Trophoblast cell (in vitro differentiated cells and primary cell): ENCODE measurements around the gene SEMA4B.

Source experiments
- DNase-seq, 2 donors: peaks; one replicate each; pipeline ENCODE4 v3.0.0-alpha.2; 2016
- H2AFZ ChIP-seq: 2 replicates; pipeline ENCODE4 v1.6.1; 2013; ENCODE audit warnings: low read length, moderate library complexity, mild to moderate bottlenecking; ENCODE audit not compliant: insufficient read depth, poor library complexity
- H2AK5ac ChIP-seq: 2 replicates; pipeline ENCODE4 v1.6.1; 2013; ENCODE audit warnings: mild to moderate bottlenecking, low read length
- H2BK120ac ChIP-seq: 2 replicates; pipeline ENCODE4 v1.6.1; 2013; ENCODE audit warnings: low read length, mild to moderate bottlenecking, moderate library complexity; ENCODE audit not compliant: insufficient read depth, poor library complexity
- H2BK12ac ChIP-seq: 2 replicates; pipeline ENCODE4 v1.6.1; 2013; ENCODE audit warnings: mild to moderate bottlenecking, low read length, moderate library complexity
- H2BK5ac ChIP-seq: 2 replicates; pipeline ENCODE4 v1.6.1; 2013; ENCODE audit warnings: low read length, low read depth, moderate library complexity, mild to moderate bottlenecking; ENCODE audit not compliant: poor library complexity
- H3K14ac ChIP-seq: 2 replicates; pipeline ENCODE4 v1.6.1; 2013; ENCODE audit warnings: mild to moderate bottlenecking, low read length
- H3K18ac ChIP-seq: 2 replicates; pipeline ENCODE4 v1.6.1; 2013; ENCODE audit warnings: mild to moderate bottlenecking, low read length
- H3K23ac ChIP-seq: 2 replicates; pipeline ENCODE4 v1.6.1; 2013; ENCODE audit warnings: low read length
- H3K27ac ChIP-seq: 2 replicates; pipeline ENCODE4 v1.5.1; 2013; ENCODE audit warnings: low read depth, mild to moderate bottlenecking, inconsistent platforms, low read length, moderate library complexity
- H3K27me3 ChIP-seq: 2 replicates; pipeline ENCODE4 v1.6.1; 2013; ENCODE audit warnings: inconsistent platforms, mild to moderate bottlenecking, low read length, moderate library complexity; ENCODE audit not compliant: insufficient read depth
- H3K36me3 ChIP-seq, 2 experiments: 1 replicate in 1 of 2; 2 replicates in 1 of 2; pipeline ENCODE4 v1.6.1; 2013; ENCODE audit warnings: low read length in 2 of 2, mild to moderate bottlenecking in 2 of 2, moderate library complexity in 1 of 2; ENCODE audit not compliant: insufficient read depth in 2 of 2, control insufficient read depth in 1 of 2
- H3K4ac ChIP-seq: 2 replicates; pipeline ENCODE4 v1.6.1; 2013; ENCODE audit warnings: low read depth, mild to moderate bottlenecking, low read length, moderate library complexity
- H3K4me1 ChIP-seq, 2 experiments: 1 replicate in 1 of 2; 2 replicates in 1 of 2; pipeline ENCODE4 v1.6.1; 2013; ENCODE audit warnings: low read length in 2 of 2, mild to moderate bottlenecking in 2 of 2, moderate library complexity in 1 of 2; ENCODE audit not compliant: insufficient read depth in 2 of 2, control insufficient read depth in 1 of 2
- H3K4me2 ChIP-seq: 2 replicates; pipeline ENCODE4 v1.6.1; 2013; ENCODE audit warnings: inconsistent platforms, mild to moderate bottlenecking, low read length, moderate library complexity
- H3K4me3 ChIP-seq: 2 replicates; pipeline ENCODE4 v1.5.1; 2013; ENCODE audit warnings: mild to moderate bottlenecking, low read depth, low read length, inconsistent platforms
- H3K79me1 ChIP-seq: one replicate; pipeline ENCODE4 v1.6.1; 2013; ENCODE audit warnings: low read length
- H3K79me2 ChIP-seq: 2 replicates; pipeline ENCODE4 v1.6.1; 2013; ENCODE audit warnings: low read length, mild to moderate bottlenecking; ENCODE audit not compliant: control insufficient read depth, insufficient read depth, poor library complexity
- H3K9ac ChIP-seq: 2 replicates; pipeline ENCODE4 v1.6.1; 2013; ENCODE audit warnings: mild to moderate bottlenecking, low read length
- H3K9me3 ChIP-seq: 2 replicates; pipeline ENCODE4 v1.6.1; 2013; ENCODE audit warnings: low read depth, mild to moderate bottlenecking, control low read depth, inconsistent platforms, low read length; ENCODE audit not compliant: insufficient read depth
- H4K12ac ChIP-seq: 2 replicates; pipeline ENCODE4 v1.6.1; 2013; ENCODE audit warnings: low read depth, mild to moderate bottlenecking, low read length, moderate library complexity
- H4K8ac ChIP-seq: 2 replicates; pipeline ENCODE4 v1.6.1; 2013; ENCODE audit warnings: low read depth, mild to moderate bottlenecking, low read length, moderate library complexity
- H4K91ac ChIP-seq: one replicate; pipeline ENCODE4 v1.6.1; 2013; ENCODE audit warnings: low read depth, mild to moderate bottlenecking, low read length, moderate library complexity
- WGBS: extraction: QIAGEN DNeasy Blood & Tissue Kit; methylation state at CpG from one replicate; pipeline ENCODE4 v1.1.7; 2013; ENCODE audit warnings: missing lambda C conversion rate; ENCODE audit not compliant: insufficient read length, insufficient coverage; ENCODE audit errors: extremely low coverage; 5-methylcytosine and 5-hydroxymethylcytosine counted together

Gene SEMA4B

GRCh38 chr15:90201944-90202375, 830 bp downstream of the SEMA4B start:
- H3K4me3 ChIP-seq: peak overlapping the region; percentile 91
- no peak overlapping the region for H4K91ac ChIP-seq
- H2BK120ac ChIP-seq: no peak overlapping the region
- no peak for DNase-seq
- H3K9ac ChIP-seq: peak overlapping the region; percentile 9
- no peak overlapping the region for H2BK12ac ChIP-seq
- no peak overlapping the region for H3K27ac ChIP-seq
- peaks cover 3% of the 10 kb centered on the region for H3K9me3 ChIP-seq
- H3K27me3 ChIP-seq: no peaks in the 10 kb centered on the region
- H2AFZ ChIP-seq: no peak overlapping the region
- no peak overlapping the region for H2AK5ac ChIP-seq
- no peak overlapping the region for H3K23ac ChIP-seq
- peaks cover 4 to 11% of the 10 kb centered on the region in 2 experiments for H3K4me1 ChIP-seq
- no peak overlapping the region for H2BK5ac ChIP-seq
- H3K18ac ChIP-seq: no peak overlapping the region
- no peak overlapping the region for H3K14ac ChIP-seq
- no peak overlapping the region for H4K8ac ChIP-seq
- H4K12ac ChIP-seq: no peak overlapping the region
- no CpG with 5 or more reads among the region's 25 CpGs for WGBS
- H3K4me2 ChIP-seq: peak overlapping the region; percentile 93
- peaks cover 2 to 5% of the 10 kb centered on the region in 2 experiments for H3K36me3 ChIP-seq
- no peak overlapping the region for H3K4ac ChIP-seq
- peaks cover 8% of the 10 kb centered on the region for H3K79me1 ChIP-seq
- H3K79me2 ChIP-seq: peaks cover 5% of the 10 kb centered on the region

GRCh38 chr15:90202929-90203328, 1.8 kb downstream of the SEMA4B start:
- WGBS: no CpG with 5 or more reads among the region's 4 CpGs
- H3K79me2 ChIP-seq: peaks cover 5% of the 10 kb centered on the region
- no peak overlapping the region for H3K23ac ChIP-seq

GRCh38 chr15:90203473-90203872, 2.3 kb downstream of the SEMA4B start:
- Histone ChIP-seq H3K27me3 (no peaks in the 10 kb centered on the region), H4K91ac (no peak overlapping the region), H3K14ac (no peak overlapping the region), H3K9me3 (peaks cover 3% of the 10 kb centered on the region), H3K79me2 (peaks cover 5% of the 10 kb centered on the region), H4K12ac (no peak overlapping the region), H3K23ac (no peak overlapping the region), H2BK5ac (no peak overlapping the region), H3K4me3 (no peak overlapping the region), H3K27ac (no peak overlapping the region), H3K4me2 (no peak overlapping the region), H2AK5ac (no peak overlapping the region), H3K18ac (no peak overlapping the region), H2BK120ac (no peak overlapping the region), H3K36me3 (peaks cover 2 to 5% of the 10 kb centered on the region in 2 experiments), H3K4me1 (peaks cover 4 to 11% of the 10 kb centered on the region in 2 experiments), H2AFZ (no peak overlapping the region), H2BK12ac (no peak overlapping the region), H3K9ac (no peak overlapping the region), H3K79me1 (peaks cover 8% of the 10 kb centered on the region), H4K8ac (no peak overlapping the region), H3K4ac (no peak overlapping the region)
- WGBS: no CpG with 5 or more reads among the region's 7 CpGs
- no peak for DNase-seq

More at GRCh38 chr15:90202929-90203328, 1.8 kb downstream of the SEMA4B start:
- H2BK120ac ChIP-seq: no peak overlapping the region
- H3K4me2 ChIP-seq: no peak overlapping the region
- H3K9me3 ChIP-seq: peaks cover 3% of the 10 kb centered on the region
- no peak overlapping the region for H4K91ac ChIP-seq
- no peak overlapping the region for H3K9ac ChIP-seq
- peaks cover 4 to 11% of the 10 kb centered on the region in 2 experiments for H3K4me1 ChIP-seq
- H3K14ac ChIP-seq: no peak overlapping the region
- no peak overlapping the region for H3K18ac ChIP-seq
- no peak overlapping the region for H2AFZ ChIP-seq
- no peak overlapping the region for H3K4me3 ChIP-seq
- no peak overlapping the region for H4K8ac ChIP-seq
- peaks cover 2 to 5% of the 10 kb centered on the region in 2 experiments for H3K36me3 ChIP-seq
- no peak overlapping the region for H3K4ac ChIP-seq
- H2AK5ac ChIP-seq: no peak overlapping the region
- peaks cover 8% of the 10 kb centered on the region for H3K79me1 ChIP-seq
- H4K12ac ChIP-seq: no peak overlapping the region
- no peaks in the 10 kb centered on the region for H3K27me3 ChIP-seq
- no peak overlapping the region for H2BK5ac ChIP-seq
- H2BK12ac ChIP-seq: no peak overlapping the region
- no peak overlapping the region for H3K27ac ChIP-seq
- no peak for DNase-seq

- Histone ChIP-seq H2AK5ac (no peak overlapping the region), H3K4ac (no peak overlapping the region), H3K9me3 (peaks cover 3% of the 10 kb centered on the region), H3K27me3 (no peaks in the 10 kb centered on the region), H4K91ac (no peak overlapping the region), H4K8ac (no peak overlapping the region), H2BK12ac (no peak overlapping the region), H3K79me2 (peaks cover 5% of the 10 kb centered on the region), H3K27ac (no peak overlapping the region), H2BK120ac (no peak overlapping the region), H3K4me3 (no peak overlapping the region), H3K79me1 (peaks cover 8% of the 10 kb centered on the region), H3K4me2 (no peak overlapping the region), H3K23ac (no peak overlapping the region), H3K36me3 (peaks cover 2 to 5% of the 10 kb centered on the region in 2 experiments), H3K14ac (no peak overlapping the region), H4K12ac (no peak overlapping the region), H3K9ac (no peak overlapping the region), H2BK5ac (no peak overlapping the region), H2AFZ (no peak overlapping the region), H3K18ac (no peak overlapping the region), H3K4me1 (peaks cover 4 to 11% of the 10 kb centered on the region in 2 experiments)
- no CpG with 5 or more reads among the region's 8 CpGs for WGBS
- no peak for DNase-seq
These were observed 2.8 kb downstream of the SEMA4B start for GRCh38 chr15:90203922-90204321.
